Smooth muscle cell (in vitro differentiated cells): ENCODE data around the gene OPA3. TPM values are rescaled to one million over a fixed set of nuclear protein-coding genes. Genes with fewer than 3 reads are reported as not detected.

Experiments
- DNase-seq: peaks from one replicate; lab custom pipeline; 2025; ENCODE audit not compliant: unreplicated experiment; lab: John Stamatoyannopoulos, UW
- H2AFZ ChIP-seq: fragments of 200-600 bp; sonication (generic); 2 replicates; pipeline ENCODE4 v1.6.0; 2016; ENCODE audit warnings: antibody characterized with exemption, low read depth, mild to moderate bottlenecking
- H3F3A ChIP-seq: fragments of 200-600 bp; sonication (generic); 2 replicates; pipeline ENCODE4 v1.6.0; 2017; ENCODE audit warnings: antibody characterized with exemption, low read depth
- H3K27ac ChIP-seq: fragments of 200-600 bp; sonication (generic); 2 replicates; pipeline ENCODE4 v1.5.1; 2016; ENCODE audit warnings: low read depth, mild to moderate bottlenecking
- H3K27me3 ChIP-seq: fragments of 200-600 bp; sonication (generic); 2 replicates; pipeline ENCODE4 v1.6.1; 2016; ENCODE audit warnings: low read depth, mild to moderate bottlenecking
- H3K36me3 ChIP-seq: fragments of 200-600 bp; sonication (generic); 2 replicates; pipeline ENCODE4 v1.5.1; 2016; ENCODE audit warnings: low read depth
- H3K4me1 ChIP-seq: fragments of 200-600 bp; sonication (generic); 2 replicates; pipeline ENCODE4 v1.5.1; 2016; ENCODE audit warnings: low read depth
- H3K4me2 ChIP-seq: fragments of 200-600 bp; sonication (generic); 2 replicates; pipeline ENCODE4 v1.6.0; 2016; ENCODE audit warnings: mild to moderate bottlenecking
- H3K4me3 ChIP-seq: fragments of 200-600 bp; sonication (generic); 2 replicates; pipeline ENCODE4 v1.5.1; 2016; ENCODE audit warnings: mild to moderate bottlenecking
- H3K79me2 ChIP-seq: fragments of 200-600 bp; sonication (generic); 2 replicates; pipeline ENCODE4 v1.6.0; 2016; ENCODE audit warnings: low read depth, mild to moderate bottlenecking
- H3K9ac ChIP-seq: fragments of 200-600 bp; sonication (generic); 2 replicates; pipeline ENCODE4 v1.6.0; 2016; ENCODE audit warnings: low read depth
- H3K9me3 ChIP-seq: fragments of 200-600 bp; sonication (generic); replicated peaks from 2 replicates; pipeline ENCODE4 v1.5.1; 2016; ENCODE audit warnings: low read depth
- H4K20me1 ChIP-seq: fragments of 200-600 bp; sonication (generic); 2 replicates; pipeline ENCODE4 v1.6.0; 2016; ENCODE audit warnings: low read depth
- CTCF ChIP-seq: fragments of 200-600 bp; sonication (generic); IDR thresholded peaks from 2 replicates; pipeline ENCODE4 v1.5.1; 2017; ENCODE audit warnings: borderline replicate concordance, mild to moderate bottlenecking, antibody characterized with exemption; ENCODE audit not compliant: insufficient read depth, poor library complexity, severe bottlenecking
- WGBS: methylation state at CpG from one replicate; pipeline ENCODE4 v1.1.7; 2016; ENCODE audit warnings: low lambda C conversion rate; 5-methylcytosine and 5-hydroxymethylcytosine counted together
- polyA plus RNA-seq: library from polyadenylated mRNA; unstranded; fragments of >200 nt; fragmentation: Nextera tagmentation; extraction: Ambion mirVana; gene quantifications from 2 replicates; pipeline ENCODE4 v1.2.1, GENCODE V29; 2016
- total RNA-seq: library from RNA; depleted of rRNA; stranded (reverse); fragments of >200 nt; gene quantifications from 2 replicates; pipeline ENCODE4 v1.2.3, GENCODE V29; 2014

The OPA3 gene
- total and polyA plus RNA-seq, 2 experiments from 2014 or later, result 8.8 to 10.3 TPM

GRCh38 chr19:45508861-45509691 is 75.5 kb downstream of the OPA3 start:
- H3K4me3 ChIP-seq, result peak overlapping the region; percentile 98
- H4K20me1 ChIP-seq, result peaks cover 48% of the 10 kb centered on the region
- H3K36me3 ChIP-seq, result no peaks in the 10 kb centered on the region
- H3F3A ChIP-seq, result peaks cover 16% of the 10 kb centered on the region
- no peak overlapping the region for H2AFZ ChIP-seq
- peak overlapping the region; percentile 72 for H3K9ac ChIP-seq
- H3K27me3 ChIP-seq, result no peaks in the 10 kb centered on the region
- peak overlapping the region; percentile 87 for H3K4me2 ChIP-seq
- peaks cover 68% of the 10 kb centered on the region for H3K79me2 ChIP-seq
- peak overlapping the region; percentile 92 for H3K27ac ChIP-seq
- H3K9me3 ChIP-seq, result no peaks in the 10 kb centered on the region
- peak; percentile 28 for DNase-seq
- WGBS, result 1% methylated on average over 11 of the region's 28 CpGs
- H3K4me1 ChIP-seq, result no peaks in the 10 kb centered on the region
- TF ChIP-seq CTCF, result no peak

GRCh38 chr19:45508417-45508860 is 76.2 kb downstream of the OPA3 start:
- 0% methylated on average over 5 of the region's 26 CpGs for WGBS
- no peak for TF ChIP-seq CTCF
- Histone ChIP-seq H3K9ac (peak overlapping the region; percentile 72), H3K27ac (peak overlapping the region; percentile 92), H3K79me2 (peaks cover 62% of the 10 kb centered on the region), H3K4me1 (no peaks in the 10 kb centered on the region), H3K27me3 (no peaks in the 10 kb centered on the region), H3K36me3 (no peaks in the 10 kb centered on the region), H3F3A (peaks cover 16% of the 10 kb centered on the region), H2AFZ (no peak overlapping the region), H3K4me2 (peak overlapping the region; percentile 87), H3K9me3 (no peaks in the 10 kb centered on the region), H3K4me3 (peak overlapping the region; percentile 98), H4K20me1 (peaks cover 42% of the 10 kb centered on the region)
- no peak for DNase-seq

GRCh38 chr19:45507872-45508416 is 76.7 kb downstream of the OPA3 start:
- H2AFZ ChIP-seq, result no peak overlapping the region
- H3K4me2 ChIP-seq, result peak overlapping the region; percentile 87
- H3F3A ChIP-seq, result peaks cover 16% of the 10 kb centered on the region
- no peaks in the 10 kb centered on the region for H3K27me3 ChIP-seq
- no peaks in the 10 kb centered on the region for H3K36me3 ChIP-seq
- H3K27ac ChIP-seq, result peak overlapping the region; percentile 92
- no peak for DNase-seq
- H4K20me1 ChIP-seq, result peaks cover 37% of the 10 kb centered on the region
- H3K9ac ChIP-seq, result peak overlapping the region; percentile 72
- WGBS, result 3% methylated on average over 19 of the region's 22 CpGs
- no peak for TF ChIP-seq CTCF
- H3K9me3 ChIP-seq, result no peaks in the 10 kb centered on the region
- H3K79me2 ChIP-seq, result peaks cover 57% of the 10 kb centered on the region
- no peaks in the 10 kb centered on the region for H3K4me1 ChIP-seq
- peak overlapping the region; percentile 98 for H3K4me3 ChIP-seq
